PC-9 (cell line): ENCODE data around the gene SMCO2.

ENCODE experiments used
- EZH2 ChIP-seq: fragments of 200-600 bp; sonication (generic); IDR thresholded peaks from 2 replicates; pipeline ENCODE4 v1.8.0; 2017; ENCODE audit warnings: antibody characterized with exemption, low read depth
- TF ChIP-seq, protein P1 (sequence below): fragments of 200-600 bp; sonication (generic); conservative IDR thresholded peaks from 2 replicates; pipeline ENCODE4 v1.6.1; 2017; ENCODE audit warnings: mixed run types, antibody characterized with exemption, mild to moderate bottlenecking, moderate library complexity

DNA sequence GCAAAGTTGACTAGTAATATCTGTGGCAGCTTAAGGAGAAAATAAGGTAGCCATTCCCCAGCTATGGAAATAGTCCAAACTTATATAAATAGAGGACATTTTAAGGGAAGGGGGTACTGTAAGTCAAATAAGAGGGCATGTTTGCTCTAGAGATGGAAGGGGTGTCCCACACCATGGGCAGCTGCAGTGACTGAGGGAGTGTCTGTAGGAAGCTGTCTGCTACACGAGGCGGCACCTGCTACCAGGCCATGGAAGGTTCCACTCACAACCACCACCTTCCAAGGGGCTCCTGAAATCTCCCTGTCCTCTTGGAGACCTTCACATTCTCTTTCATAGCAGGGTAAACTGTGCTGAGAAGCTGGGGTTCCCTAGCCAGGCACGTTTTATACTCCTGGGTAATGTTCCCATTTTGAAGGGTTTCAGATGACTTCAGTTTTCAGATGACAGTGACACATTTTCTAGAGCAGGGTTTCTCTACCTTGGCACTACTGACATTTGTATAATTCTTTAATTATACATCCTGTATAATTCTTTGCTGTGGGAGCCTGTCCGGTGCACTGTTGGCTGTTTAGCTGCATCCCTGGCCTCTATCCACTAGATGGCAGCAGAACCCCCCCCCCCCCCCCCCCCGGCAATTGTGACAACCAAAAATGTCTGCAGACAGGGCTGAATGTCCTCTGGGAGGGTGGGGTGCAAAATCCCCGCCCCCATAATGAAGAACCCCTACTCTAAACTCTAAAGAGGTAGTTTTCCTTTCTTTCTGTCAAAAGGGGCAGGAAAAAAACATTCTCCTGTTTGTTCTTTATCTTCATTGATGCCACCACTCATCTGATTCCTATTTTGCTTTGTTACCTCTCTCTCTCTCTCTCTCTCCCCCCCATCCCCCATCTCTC lies 11.6 kb upstream of the SMCO2 start:
- TF ChIP-seq, protein P1, sequence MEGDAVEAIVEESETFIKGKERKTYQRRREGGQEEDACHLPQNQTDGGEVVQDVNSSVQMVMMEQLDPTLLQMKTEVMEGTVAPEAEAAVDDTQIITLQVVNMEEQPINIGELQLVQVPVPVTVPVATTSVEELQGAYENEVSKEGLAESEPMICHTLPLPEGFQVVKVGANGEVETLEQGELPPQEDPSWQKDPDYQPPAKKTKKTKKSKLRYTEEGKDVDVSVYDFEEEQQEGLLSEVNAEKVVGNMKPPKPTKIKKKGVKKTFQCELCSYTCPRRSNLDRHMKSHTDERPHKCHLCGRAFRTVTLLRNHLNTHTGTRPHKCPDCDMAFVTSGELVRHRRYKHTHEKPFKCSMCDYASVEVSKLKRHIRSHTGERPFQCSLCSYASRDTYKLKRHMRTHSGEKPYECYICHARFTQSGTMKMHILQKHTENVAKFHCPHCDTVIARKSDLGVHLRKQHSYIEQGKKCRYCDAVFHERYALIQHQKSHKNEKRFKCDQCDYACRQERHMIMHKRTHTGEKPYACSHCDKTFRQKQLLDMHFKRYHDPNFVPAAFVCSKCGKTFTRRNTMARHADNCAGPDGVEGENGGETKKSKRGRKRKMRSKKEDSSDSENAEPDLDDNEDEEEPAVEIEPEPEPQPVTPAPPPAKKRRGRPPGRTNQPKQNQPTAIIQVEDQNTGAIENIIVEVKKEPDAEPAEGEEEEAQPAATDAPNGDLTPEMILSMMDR = peak; percentile 77
- no peak for TF ChIP-seq EZH2
